GM21423 (cell line): ENCODE results near the gene TMEM220.

Experiments
- ATAC-seq: cut with Tn5 transposase; IDR thresholded peaks from one replicate; pipeline ENCODE4 v1.9.1; 2021; ENCODE audit warnings: mild to moderate bottlenecking, moderate library complexity; ENCODE audit not compliant: unreplicated experiment

The TMEM220 gene

DNA sequence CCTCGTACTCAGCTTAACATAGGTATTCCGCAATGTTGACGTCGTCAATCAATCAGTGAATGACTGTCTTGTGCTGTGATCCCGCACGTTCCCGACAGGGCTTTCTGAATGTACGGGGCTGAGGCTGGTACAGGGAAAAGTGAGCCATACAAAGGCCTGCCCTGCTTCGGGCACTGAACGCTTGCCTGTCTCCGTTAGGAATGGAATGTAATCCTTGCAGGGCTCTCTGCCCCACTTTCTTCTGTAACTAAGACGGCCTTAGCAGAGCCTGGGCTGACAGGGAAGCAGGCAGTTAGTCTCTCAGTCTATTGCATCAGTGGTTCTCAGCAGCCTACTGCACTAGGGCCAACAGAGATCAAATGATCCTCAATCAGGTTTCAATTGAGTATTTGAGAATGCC is 56.5 kb downstream of the TMEM220 start:
- ATAC-seq = no peak

DNA sequence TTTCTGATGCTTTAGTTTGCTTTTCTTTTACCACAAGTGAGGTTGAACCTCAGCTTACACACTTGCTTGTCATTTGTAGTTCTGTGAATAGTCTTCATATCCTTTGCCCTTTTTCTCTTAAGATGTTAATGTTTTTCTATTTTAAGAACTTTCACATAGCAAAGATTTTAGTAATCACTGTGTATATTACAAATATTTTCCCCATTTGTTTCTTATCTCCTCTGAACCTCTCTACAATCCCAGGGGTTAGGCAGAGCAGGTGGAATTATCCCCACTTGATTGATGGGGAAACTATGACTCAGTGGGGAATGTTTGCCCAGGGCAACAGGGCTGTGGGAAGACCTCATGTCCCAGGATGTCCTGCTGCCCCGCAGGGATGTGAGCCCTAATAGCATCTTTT is 61.0 kb downstream of the TMEM220 start:
- no peak for ATAC-seq

DNA sequence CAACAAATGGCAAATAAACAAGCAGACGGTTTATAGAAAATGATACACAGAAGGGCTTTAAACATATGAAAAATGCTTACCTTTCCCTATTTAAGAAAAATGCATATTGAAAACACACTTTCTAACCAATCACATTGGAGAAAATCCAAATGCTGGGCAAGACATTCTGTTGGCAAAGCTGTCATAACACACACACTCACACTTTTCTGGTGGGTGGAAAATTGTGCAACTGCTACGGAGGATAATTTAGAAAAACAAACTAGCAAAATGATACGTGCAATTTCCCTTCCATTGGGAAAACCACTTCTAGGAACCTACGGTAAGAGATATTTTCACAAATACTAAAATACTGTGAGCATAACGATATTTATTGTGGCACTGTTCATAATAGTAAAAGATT is 62.9 kb downstream of the TMEM220 start:
- ATAC-seq = no peak

DNA sequence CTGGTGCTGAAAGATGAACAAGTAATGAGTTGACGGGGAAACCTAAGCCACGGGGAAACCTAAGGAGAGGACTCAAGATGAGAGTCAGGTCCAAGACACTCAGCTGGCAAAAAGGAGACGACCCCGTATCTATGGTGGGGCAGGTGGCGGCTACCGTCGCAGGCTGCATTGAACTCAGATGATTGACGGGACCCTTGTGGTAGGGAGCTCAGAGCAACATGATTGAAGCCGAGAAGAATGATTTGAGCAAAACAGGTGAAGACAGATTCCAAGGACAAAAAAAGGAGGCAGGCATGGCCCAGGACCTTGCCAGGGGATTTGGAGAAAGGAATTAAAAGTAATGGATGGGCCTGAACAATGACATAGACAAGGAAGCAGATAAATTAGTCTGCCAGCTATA is 65.3 kb downstream of the TMEM220 start:
- ATAC-seq = no peak
